SW 1271 (cell line): ENCODE data around the gene NKIRAS2.

Experiments used
- DNase-seq, 2 experiments: peaks; one replicate each; lab custom pipeline; 2025; lab: John Stamatoyannopoulos, UW

NKIRAS2 gene

GRCh38 chr17:42019509-42020404, at the start of gene NKIRAS2:
Gene NKIRAS2, plus strand, starts transcription at chr17:42020090. Its CDS starts 1,488 bp downstream, at chr17:42021578.
- peak; percentile 68 to 88 for DNase-seq

GRCh38 chr17:41970901-41971331, 49.0 kb upstream of the NKIRAS2 start:
- no peak for DNase-seq

DNA sequence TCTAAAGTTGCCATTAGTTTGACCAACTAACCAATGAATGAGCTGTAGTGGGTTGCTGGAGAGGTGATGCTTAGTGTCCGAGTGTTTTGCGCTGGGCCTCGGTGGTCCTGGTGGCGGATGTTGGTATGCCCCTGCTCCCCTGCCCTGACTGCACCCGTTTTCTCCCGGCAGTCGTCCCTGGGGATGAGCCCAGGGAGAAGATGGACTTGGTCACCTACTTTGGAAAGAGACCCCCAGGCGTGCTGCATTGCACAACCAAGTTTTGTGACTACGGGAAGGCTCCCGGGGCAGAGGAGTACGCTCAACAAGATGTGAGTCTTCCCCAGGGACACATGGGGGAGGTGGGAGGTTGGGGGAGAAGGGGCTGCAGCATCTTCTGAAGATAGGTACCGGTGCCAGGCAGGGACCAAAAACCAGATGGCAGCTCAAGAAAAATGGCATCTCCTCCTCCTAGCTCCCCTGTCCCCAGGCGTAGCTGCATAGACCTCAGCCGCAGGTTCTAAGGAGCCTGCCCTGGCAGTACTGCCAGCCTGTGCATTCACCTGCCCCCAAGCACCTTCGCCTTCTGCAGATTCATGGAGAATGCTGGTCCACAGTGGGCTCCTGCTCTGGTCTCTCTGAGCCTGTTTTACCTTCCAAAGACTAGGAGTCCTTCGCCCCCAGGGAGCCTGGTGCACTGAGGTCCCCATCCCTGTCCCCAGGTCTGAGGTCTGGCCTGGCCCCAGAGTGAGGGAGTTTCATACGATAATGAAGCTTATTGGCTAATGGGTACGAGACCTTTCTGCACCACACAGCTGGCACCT, 48.0 kb upstream of the NKIRAS2 start:
- no peak for DNase-seq

DNA sequence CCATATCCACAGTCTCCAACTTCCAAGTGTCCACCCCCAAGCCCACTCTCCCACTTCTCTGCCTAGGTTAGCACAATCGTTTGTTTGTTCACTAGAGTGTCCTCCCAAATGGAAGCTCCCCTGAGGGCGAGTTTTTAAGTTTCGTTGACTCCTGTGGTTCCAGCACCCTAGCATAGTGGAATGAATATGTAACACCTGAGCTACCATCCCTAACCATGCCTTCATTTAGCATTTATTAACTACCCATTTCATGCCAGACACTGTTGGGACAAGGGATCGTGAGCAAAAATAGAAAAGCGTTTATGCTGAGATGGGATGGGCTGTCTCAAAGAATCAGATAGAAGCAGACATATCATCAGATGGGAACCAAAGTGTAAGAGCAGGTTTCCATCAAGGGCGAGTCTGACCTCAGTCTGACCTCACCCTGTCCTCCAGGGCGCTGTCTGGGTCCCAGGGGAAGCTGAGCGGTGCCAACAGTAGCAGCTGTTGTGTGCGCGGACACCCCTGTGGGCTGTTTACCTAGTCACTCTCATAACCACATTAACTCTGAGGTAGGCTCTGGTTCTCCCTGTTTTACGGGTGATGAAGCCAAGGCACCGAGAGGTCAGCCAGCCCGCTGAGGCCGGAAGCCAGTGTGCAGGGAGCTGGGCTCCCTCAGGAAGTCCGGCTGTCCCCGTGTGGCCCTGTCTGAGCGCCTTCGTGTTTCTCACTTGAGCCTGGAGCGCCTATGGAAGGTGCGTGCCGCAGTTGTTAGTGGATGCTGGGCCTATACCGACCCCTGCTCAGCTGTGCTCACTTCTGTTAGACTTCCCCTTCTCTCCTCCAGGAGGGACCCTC, 47.1 kb upstream of the NKIRAS2 start:
- DNase-seq: no peak

- no peak for DNase-seq
Measured at GRCh38 chr17:41973408-41973811, 46.5 kb upstream of the NKIRAS2 start.

GRCh38 chr17:41974031-41974430, 45.9 kb upstream of the NKIRAS2 start:
- no peak for DNase-seq

- no peak for DNase-seq
Measured at GRCh38 chr17:41974658-41975057, 45.2 kb upstream of the NKIRAS2 start.

DNA sequence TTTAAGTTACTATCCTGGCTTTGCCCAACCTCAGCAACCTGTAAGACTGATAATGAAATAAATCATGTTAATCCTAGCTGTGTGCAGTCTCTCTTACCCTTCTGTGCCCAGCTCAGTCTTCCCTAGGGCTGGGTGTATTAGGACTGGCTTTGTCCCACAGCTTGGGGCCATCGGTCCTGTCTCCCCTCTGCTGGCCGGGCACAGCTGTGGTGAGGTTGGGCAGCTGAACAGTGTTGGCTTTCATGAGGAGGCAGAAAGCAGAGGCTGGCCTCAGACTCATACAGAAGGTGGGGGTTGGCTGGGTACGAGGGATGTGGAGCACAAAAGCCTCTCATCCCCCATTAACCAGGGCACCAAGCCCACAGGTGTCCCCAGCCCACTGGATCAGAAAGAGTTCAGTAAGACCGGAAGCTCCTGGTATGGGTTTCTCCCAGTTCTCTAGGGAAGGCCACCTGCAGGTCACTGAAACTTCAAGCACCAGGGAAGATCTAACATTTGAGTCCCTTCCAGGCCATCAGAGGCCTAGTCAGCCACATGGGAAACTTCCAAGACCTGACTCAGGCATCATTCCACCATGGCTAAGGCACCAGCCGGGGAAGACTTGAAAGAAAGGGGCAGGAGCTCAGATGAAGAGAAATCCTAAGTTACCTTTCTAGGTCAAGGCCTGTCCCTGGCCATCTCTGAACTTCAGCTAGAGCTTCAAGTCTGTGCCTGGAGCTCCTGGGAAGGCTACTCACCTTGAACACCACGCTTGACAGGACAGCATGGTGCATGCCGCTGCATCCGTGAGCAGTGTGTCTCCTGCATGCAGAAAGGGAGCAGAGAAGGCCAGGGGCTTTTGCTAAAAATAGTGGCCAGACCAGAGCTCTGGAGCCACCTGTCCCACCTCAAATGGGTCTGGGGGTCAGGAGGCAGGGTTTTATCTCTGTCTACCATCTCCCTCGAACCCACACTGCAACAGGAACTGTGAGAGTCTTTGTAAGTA, 44.5 kb upstream of the NKIRAS2 start:
- no peak for DNase-seq

GRCh38 chr17:41976142-41976768, 43.6 kb upstream of the NKIRAS2 start:
- no peak for DNase-seq

DNA sequence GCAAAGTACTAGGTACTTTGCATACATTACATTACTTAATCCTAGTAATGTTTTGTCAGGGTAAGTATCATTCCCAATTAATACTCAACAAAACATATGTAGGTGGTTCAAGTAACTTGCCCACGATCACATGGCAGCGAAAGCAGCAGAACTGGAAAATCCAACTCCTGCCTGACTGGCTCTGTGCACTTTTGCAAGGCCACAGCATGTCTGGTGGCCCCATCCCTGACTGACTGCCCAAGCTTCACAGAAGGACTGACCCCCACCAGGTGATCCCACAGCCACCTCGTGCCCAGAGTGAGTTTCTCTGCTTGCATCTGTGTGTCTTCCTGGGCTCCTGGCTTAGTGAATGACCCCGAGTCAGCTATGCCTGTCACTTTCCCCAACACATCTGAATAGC, 41.9 kb upstream of the NKIRAS2 start:
- no peak for DNase-seq

- no peak for DNase-seq
Measured at GRCh38 chr17:41982026-41982760, 37.7 kb upstream of the NKIRAS2 start.

DNA sequence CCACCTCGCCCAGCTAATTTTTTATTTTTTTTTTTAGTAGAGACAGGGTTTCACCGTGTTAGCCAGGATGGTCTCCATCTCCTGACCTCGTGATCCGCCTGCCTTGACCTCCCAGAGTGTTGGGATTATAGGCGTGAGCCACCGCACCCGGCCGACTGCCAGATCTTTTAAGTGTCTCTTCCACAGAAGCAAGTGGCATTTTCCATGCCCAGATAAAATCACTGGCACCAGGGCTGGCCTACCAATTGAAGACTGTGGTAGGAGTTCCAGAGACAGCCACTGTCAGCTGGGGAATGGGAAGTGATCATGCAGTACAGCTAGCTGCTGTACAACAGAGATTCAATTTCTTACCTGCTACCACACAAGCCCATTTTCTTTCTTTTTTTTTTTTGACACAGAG, 35.4 kb upstream of the NKIRAS2 start:
- no peak for DNase-seq

- no peak for DNase-seq
Measured at GRCh38 chr17:41985919-41986318, 34.0 kb upstream of the NKIRAS2 start.

DNA sequence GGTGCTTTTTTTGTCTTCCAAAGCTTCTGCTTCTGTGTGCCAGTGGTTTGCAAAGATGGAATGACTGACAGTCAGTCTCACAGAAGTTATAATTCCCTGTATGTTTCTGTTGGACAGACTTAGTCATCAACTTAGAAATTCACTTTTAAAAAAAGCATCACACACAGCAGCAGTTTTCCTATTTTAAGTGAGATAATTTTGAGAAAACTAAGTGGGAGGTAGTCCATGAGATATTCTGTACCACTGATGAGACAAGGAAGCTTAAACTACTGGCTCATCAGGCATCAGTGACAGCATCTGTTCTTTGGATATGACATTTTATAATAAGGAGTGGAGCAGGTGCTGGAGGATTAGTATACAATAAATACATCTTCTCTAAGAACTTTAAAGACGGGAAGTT, 33.3 kb upstream of the NKIRAS2 start:
- no peak for DNase-seq

GRCh38 chr17:41987642-41988041, 32.2 kb upstream of the NKIRAS2 start:
- no peak for DNase-seq

GRCh38 chr17:41988418-41988817, 31.5 kb upstream of the NKIRAS2 start:
- no peak for DNase-seq

DNA sequence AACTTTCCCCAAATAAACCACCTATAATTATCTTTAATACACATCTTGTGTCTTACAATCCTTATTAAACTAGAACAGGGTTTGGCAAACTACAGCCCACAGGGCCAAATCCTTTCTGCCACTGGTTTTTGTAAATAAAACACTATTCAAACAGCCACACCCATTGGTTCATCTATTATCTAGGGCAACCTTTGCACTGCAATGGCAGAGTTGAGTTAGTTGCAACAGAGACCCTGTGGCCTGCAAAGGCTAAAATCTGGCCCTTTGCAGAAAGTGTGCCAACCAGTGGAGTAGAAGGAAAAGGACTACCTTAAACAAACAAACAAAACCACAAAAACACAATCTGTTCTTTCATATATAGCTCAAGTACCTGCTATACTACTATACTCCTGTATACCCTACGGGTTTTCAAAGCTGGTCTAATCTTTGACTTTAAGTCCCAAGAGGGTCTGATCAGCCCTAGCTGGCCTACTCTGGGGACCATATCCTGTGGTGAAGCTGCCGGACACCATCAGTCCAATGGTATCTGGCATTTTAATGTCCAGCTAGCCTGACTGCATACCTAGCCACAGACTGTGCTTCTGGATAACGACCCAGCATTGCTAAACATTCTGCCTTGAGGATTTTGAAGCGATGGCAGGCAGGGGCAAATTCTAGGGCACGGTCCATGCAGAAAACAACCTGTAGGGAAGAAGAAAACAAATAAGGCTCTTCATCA, 30.0 kb upstream of the NKIRAS2 start:
- no peak for DNase-seq

DNA sequence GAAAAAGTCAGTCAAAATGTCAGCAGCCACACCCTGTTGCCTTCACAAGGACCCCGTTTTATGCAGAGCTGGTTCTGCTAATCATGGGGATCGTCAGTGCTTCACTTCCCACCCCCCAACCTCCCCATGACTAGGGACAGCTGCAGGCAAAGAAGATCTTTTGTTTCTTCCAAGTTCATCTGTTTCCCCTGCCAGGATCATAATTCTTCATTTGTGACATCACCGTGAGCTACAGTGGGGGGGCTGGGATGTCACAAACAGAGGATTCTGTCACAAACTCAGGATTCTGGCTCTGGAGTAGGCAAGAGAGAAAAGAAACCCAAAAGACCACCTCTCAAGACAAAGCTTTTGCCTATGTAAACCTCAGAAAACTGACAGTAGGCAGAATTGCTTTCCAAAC, 27.3 kb upstream of the NKIRAS2 start:
- no peak for DNase-seq

DNA sequence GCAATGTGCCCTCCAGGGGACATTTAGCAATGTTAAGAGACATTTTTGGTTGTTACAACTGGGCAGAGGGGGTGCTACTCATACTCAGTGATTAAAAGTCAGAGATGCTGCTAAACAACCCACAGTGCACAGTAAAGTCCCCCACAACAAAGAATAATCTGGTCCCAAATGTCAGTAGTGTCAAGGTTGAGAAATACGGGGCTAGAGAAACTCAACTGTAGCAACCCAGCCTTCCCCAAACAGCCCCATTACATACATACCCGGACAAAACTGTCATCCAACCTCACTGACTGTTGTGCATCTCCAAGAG, 23.1 kb upstream of the NKIRAS2 start:
- DNase-seq: no peak
